IMR-90 (cell line): ENCODE data around the gene SHROOM1. TPM values are rescaled to one million over a fixed set of nuclear protein-coding genes. Genes with fewer than 3 reads are reported as not detected.

ENCODE experiments used
- ATAC-seq: fragments of 200-7000 bp; cut with Tn5 transposase; 2 replicates; pipeline ENCODE4 v1.9.1; 2020; ENCODE audit warnings: low read depth, mild to moderate bottlenecking, moderate library complexity
- BruUV-seq: library from RNA; stranded (reverse); fragments of 400-500 nt; replicated peaks from 2 replicates; lab custom pipeline; 2021; lab: Mats Ljungman, UMichigan
- CTCF ChIA-PET: fragments of 300-600 bp; formaldehyde crosslinking; extraction: SDS; loops from one replicate; lab custom pipeline; 2021; ENCODE audit warnings: antibody characterized with exemption; lab: Yijun Ruan, JAX
- POLR2A ChIA-PET: fragments of 300-600 bp; sonication (Branson Sonifier 250); formaldehyde crosslinking; loops from one replicate; lab custom pipeline; 2022; ENCODE audit warnings: antibody characterized with exemption; ENCODE audit not compliant: unreplicated experiment; lab: Charles Lee
- DNase-seq: peaks from one replicate; pipeline ENCODE4 v3.0.0; 2013
- H2AFZ ChIP-seq: replicated peaks from 2 replicates; pipeline ENCODE3; 2013; ENCODE audit warnings: low read length, mild to moderate bottlenecking; ENCODE audit not compliant: poor library complexity
- H2AK5ac ChIP-seq: 2 replicates; pipeline ENCODE4 v1.6.1; 2013; ENCODE audit warnings: low read depth, low read length, inconsistent platforms
- H2AK9ac ChIP-seq: replicated peaks from 2 replicates; pipeline ENCODE3; 2013; ENCODE audit warnings: mild to moderate bottlenecking, low read depth, low read length, moderate library complexity; ENCODE audit not compliant: poor library complexity
- H2BK120ac ChIP-seq: 2 replicates; pipeline ENCODE4 v1.6.1; 2013; ENCODE audit warnings: low read depth, low read length, inconsistent platforms
- H2BK15ac ChIP-seq: 3 replicates; pipeline ENCODE4 v1.6.1; 2013; ENCODE audit warnings: low read depth, low read length, inconsistent platforms
- H2BK20ac ChIP-seq: 2 replicates; pipeline ENCODE4 v1.6.1; 2013; ENCODE audit warnings: low read depth, mild to moderate bottlenecking, inconsistent platforms, low read length, moderate library complexity
- H2BK5ac ChIP-seq: 2 replicates; pipeline ENCODE4 v1.6.1; 2013; ENCODE audit warnings: mild to moderate bottlenecking, low read depth, low read length, inconsistent platforms; ENCODE audit not compliant: poor library complexity, severe bottlenecking
- H3K14ac ChIP-seq: replicated peaks from 2 replicates; pipeline ENCODE4 v1.6.1; 2013; ENCODE audit warnings: low read depth, low read length, inconsistent platforms
- H3K18ac ChIP-seq: 2 replicates; pipeline ENCODE4 v1.6.1; 2013; ENCODE audit warnings: low read depth, low read length, control low read depth
- H3K23ac ChIP-seq: 2 replicates; pipeline ENCODE4 v1.6.1; 2013; ENCODE audit warnings: low read depth, low read length, inconsistent platforms
- H3K27ac ChIP-seq: 2 replicates; pipeline ENCODE4 v1.5.1; 2013; ENCODE audit warnings: mild to moderate bottlenecking, control low read depth, low read length; ENCODE audit not compliant: insufficient read depth
- H3K27me3 ChIP-seq: 2 replicates; pipeline ENCODE4 v1.6.1; 2013; ENCODE audit warnings: low read length; ENCODE audit not compliant: control insufficient read depth, insufficient read depth
- H3K36me3 ChIP-seq: 2 replicates; pipeline ENCODE4 v1.6.1; 2013; ENCODE audit warnings: low read length, mixed read lengths; ENCODE audit not compliant: control insufficient read depth, insufficient read depth
- H3K4ac ChIP-seq: 2 replicates; pipeline ENCODE4 v1.6.1; 2013; ENCODE audit warnings: low read depth, low read length, inconsistent platforms
- H3K4me1 ChIP-seq: 2 replicates; pipeline ENCODE4 v1.6.1; 2013; ENCODE audit warnings: low read length, mixed read lengths; ENCODE audit not compliant: control insufficient read depth, insufficient read depth
- H3K4me2 ChIP-seq: 2 replicates; pipeline ENCODE4 v1.6.1; 2013; ENCODE audit warnings: low read depth, mild to moderate bottlenecking, control low read depth, low read length, moderate library complexity
- H3K4me3 ChIP-seq: 2 replicates; pipeline ENCODE4 v1.5.1; 2013; ENCODE audit warnings: low read depth, mild to moderate bottlenecking, control low read depth, low read length, moderate library complexity; ENCODE audit not compliant: insufficient read depth
- H3K56ac ChIP-seq: 2 replicates; pipeline ENCODE4 v1.6.1; 2013; ENCODE audit warnings: low read length, inconsistent platforms; ENCODE audit not compliant: insufficient read depth; ENCODE audit errors: extremely low read depth
- H3K79me1 ChIP-seq, 2 experiments: 2 replicates each; pipeline ENCODE4 v1.6.1; 2013; ENCODE audit warnings: low read length in 2 of 2, inconsistent platforms in 1 of 2, low read depth in 1 of 2
- H3K9ac ChIP-seq: 2 replicates; pipeline ENCODE4 v1.6.1; 2013; ENCODE audit warnings: low read depth, low read length, control low read depth
- H3K9me1 ChIP-seq: 2 replicates; pipeline ENCODE4 v1.6.1; 2013; ENCODE audit warnings: low read length, inconsistent platforms; ENCODE audit not compliant: insufficient read depth
- H3K9me3 ChIP-seq: 2 replicates; pipeline ENCODE4 v1.6.1; 2013; ENCODE audit warnings: low read length; ENCODE audit not compliant: control insufficient read depth, insufficient read depth
- H4K20me1 ChIP-seq: 2 replicates; pipeline ENCODE4 v1.6.1; 2013; ENCODE audit warnings: low read length, inconsistent platforms; ENCODE audit not compliant: insufficient read depth
- H4K5ac ChIP-seq: 2 replicates; pipeline ENCODE4 v1.6.1; 2013; ENCODE audit warnings: mild to moderate bottlenecking, low read depth, low read length, control low read depth
- H4K8ac ChIP-seq, 2 experiments: 2 replicates each; pipeline ENCODE4 v1.6.1; 2013; ENCODE audit warnings: low read depth in 2 of 2, low read length in 2 of 2, control low read depth in 1 of 2, inconsistent platforms in 1 of 2
- H4K91ac ChIP-seq: 2 replicates; pipeline ENCODE4 v1.6.1; 2013; ENCODE audit warnings: low read depth, low read length, inconsistent platforms; ENCODE audit not compliant: insufficient read depth
- BHLHE40 ChIP-seq: fragments of 150-350 bp; IDR thresholded peaks from 2 replicates; pipeline ENCODE4 v1.6.1; 2016; ENCODE audit warnings: mild to moderate bottlenecking, low read depth, low read length
- CEBPB ChIP-seq: IDR thresholded peaks from 2 replicates; pipeline ENCODE4 v1.6.1; 2012; ENCODE audit warnings: low read depth, low read length, improper control_type of control experiment
- CHD1 ChIP-seq: IDR thresholded peaks from 2 replicates; pipeline ENCODE4 v1.6.1; 2012; ENCODE audit warnings: low read depth, low read length, improper control_type of control experiment
- CTCF ChIP-seq: conservative IDR thresholded peaks from 2 replicates; pipeline ENCODE4 v1.5.1; 2012; ENCODE audit warnings: mild to moderate bottlenecking, low read depth, low read length, improper control_type of control experiment
- ELK1 ChIP-seq: fragments of 150-350 bp; IDR thresholded peaks from 2 replicates; pipeline ENCODE4 v1.6.1; 2016; ENCODE audit warnings: low read depth, mild to moderate bottlenecking, low read length, moderate library complexity, borderline replicate concordance
- FOS ChIP-seq: fragments of 150-350 bp; IDR thresholded peaks from 2 replicates; pipeline ENCODE4 v1.6.1; 2016; ENCODE audit warnings: low read depth, low read length
- MAFK ChIP-seq: IDR thresholded peaks from 2 replicates; pipeline ENCODE4 v1.6.1; 2012; ENCODE audit warnings: low read depth, low read length, improper control_type of control experiment
- MAZ ChIP-seq: IDR thresholded peaks from 2 replicates; pipeline ENCODE4 v1.6.1; 2012; ENCODE audit warnings: low read depth, mild to moderate bottlenecking, low read length, improper control_type of control experiment, moderate library complexity, borderline replicate concordance
- MXI1 ChIP-seq: IDR thresholded peaks from 2 replicates; pipeline ENCODE4 v1.6.1; 2012; ENCODE audit warnings: low read depth, mild to moderate bottlenecking, low read length, moderate library complexity, borderline replicate concordance
- NFE2L2 ChIP-seq: fragments of 150-350 bp; IDR thresholded peaks from 2 replicates; pipeline ENCODE4 v1.6.1; 2016; ENCODE audit warnings: low read depth, mild to moderate bottlenecking, low read length
- POLR2A ChIP-seq: IDR thresholded peaks from 2 replicates; pipeline ENCODE4 v1.6.1; 2012; ENCODE audit warnings: mild to moderate bottlenecking, low read depth, low read length
- RAD21 ChIP-seq: IDR thresholded peaks from 2 replicates; pipeline ENCODE4 v1.6.1; 2012; ENCODE audit warnings: low read length, improper control_type of control experiment
- RCOR1 ChIP-seq: IDR thresholded peaks from 2 replicates; pipeline ENCODE4 v1.6.1; 2012; ENCODE audit warnings: mild to moderate bottlenecking, low read length, improper control_type of control experiment; ENCODE audit not compliant: insufficient replicate concordance
- RFX5 ChIP-seq: IDR thresholded peaks from 2 replicates; pipeline ENCODE4 v1.8.0; 2012; ENCODE audit warnings: low read depth, mild to moderate bottlenecking, low read length, moderate library complexity
- SMC3 ChIP-seq: fragments of 150-350 bp; IDR thresholded peaks from 2 replicates; pipeline ENCODE4 v1.6.1; 2016; ENCODE audit warnings: low read depth, mild to moderate bottlenecking, antibody characterized with exemption, low read length, moderate library complexity
- WGBS, 2 experiments: methylation state at CpG; one replicate each; pipeline versions ENCODE4 v1.1.5 to v1.1.7; 2013; ENCODE audit warnings: missing lambda C conversion rate in 2 of 2; ENCODE audit not compliant: insufficient read length in 1 of 2; ENCODE audit errors: extremely low coverage in 2 of 2; 5-methylcytosine and 5-hydroxymethylcytosine counted together
- dilution Hi-C: fragments of 300-500 bp; cut with HindIII; formaldehyde crosslinking; loops from one replicate; pipeline ENCODE4 v1.14.3; 2018; ENCODE audit warnings: low sequenced_read_pairs; ENCODE audit not compliant: unreplicated experiment
- in situ Hi-C: fragments of 300-500 bp; cut with MboI; formaldehyde crosslinking; loops from 3 replicates; pipeline ENCODE4 v1.14.3; 2019; ENCODE audit warnings: low sequenced_read_pairs, inconsistent platforms, mixed read lengths
- intact Hi-C: fragments of 100-400 bp; cut with micrococcal nuclease; formaldehyde crosslinking; loops from 2 replicates; pipeline ENCODE4 v1.10.0; 2022
- polyA plus RNA-seq, 3 experiments: library from polyadenylated mRNA; depleted of rRNA; stranded (reverse); fragments of >200 nt; gene quantifications; 2 replicates each; pipeline ENCODE4 v1.2.3, GENCODE V29; 2012; ENCODE audit warnings: low replicate concordance in 1 of 3
- total RNA-seq: library from RNA; depleted of rRNA; stranded (reverse); fragments of >200 nt; gene quantifications from 2 replicates; pipeline ENCODE4 v1.2.3, GENCODE V29; 2012
- TF ChIP-seq, protein P1 (sequence below): fragments of 150-350 bp; IDR thresholded peaks from 2 replicates; pipeline ENCODE4 v1.6.1; 2017; ENCODE audit warnings: mild to moderate bottlenecking, antibody characterized with exemption, low read length, low read depth

Gene SHROOM1
- total and polyA plus RNA-seq, 2 of the 4 experiments (the other 2 are of a cell fraction) = 1.4 to 6.3 TPM

DNA sequence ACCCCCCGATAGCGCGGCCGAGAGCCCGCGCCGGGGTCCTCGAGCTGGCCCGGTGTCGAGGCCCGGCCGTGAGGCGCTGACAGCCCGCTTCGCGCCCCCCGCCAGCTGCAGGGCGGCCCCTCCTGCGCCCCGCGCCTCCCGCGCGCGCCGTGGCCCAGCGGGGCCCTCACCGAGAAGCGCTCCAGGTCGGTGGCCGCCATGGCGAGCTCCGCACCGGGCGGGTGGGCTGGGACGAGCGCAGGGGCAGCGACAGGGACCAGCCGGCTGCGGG, 53.6 kb downstream of the SHROOM1 start:
- peak overlapping the region; percentile 72 for H3K9ac ChIP-seq
- peak overlapping the region; percentile 90 for H2AK9ac ChIP-seq
- BruUV-seq = no TSS peak
- peak overlapping the region; percentile 97 for H3K4me2 ChIP-seq
- intact Hi-C loops = loop anchor here (2.0 kb wide), 1 partner anchor 44 kb away; no protein-coding TSS in a partner anchor
- ATAC-seq (no peak; the same call in 1 of the 2 replicates), DNase-seq (no peak)
- ChIA-PET CTCF (no interaction called here), POLR2A (no interaction called here)
- in situ Hi-C loops = no loop called here
- 0% methylated on average over 30 of the region's 40 CpGs; no CpG with 5 or more reads in 1 of the 2 experiments for WGBS, 2 experiments
- H3K36me3 ChIP-seq = no peaks in the 10 kb centered on the region
- H3K4me1 ChIP-seq = peaks cover 15% of the 10 kb centered on the region
- peaks cover 36% of the 10 kb centered on the region for H3K9me1 ChIP-seq
- no peaks in the 10 kb centered on the region for H3K27me3 ChIP-seq
- H4K5ac ChIP-seq = no peak overlapping the region
- H4K91ac ChIP-seq = peak overlapping the region; percentile 37; the same call in 1 of the 2 replicates
- H4K20me1 ChIP-seq = peaks cover 33% of the 10 kb centered on the region
- no peak overlapping the region; the same call in 1 of the 2 replicates for H3K18ac ChIP-seq
- peak overlapping the region; percentile 98 for H2AFZ ChIP-seq
- dilution Hi-C loops = no loop called here
- H2BK5ac ChIP-seq = peak overlapping the region; percentile 51
- peak overlapping the region; percentile 65 for H3K4me3 ChIP-seq
- no peak overlapping the region; the same call in 1 of the 2 replicates for H2AK5ac ChIP-seq
- H2BK120ac ChIP-seq = no peak overlapping the region
- H3K56ac ChIP-seq = no peak overlapping the region
- H2BK20ac ChIP-seq = no peak overlapping the region
- H3K27ac ChIP-seq = peak overlapping the region; percentile 61; the same call in 1 of the 2 replicates
- H3K23ac ChIP-seq = no peak overlapping the region
- H3K79me1 ChIP-seq = peaks cover 23 to 56% of the 10 kb centered on the region in 2 experiments
- H2BK15ac ChIP-seq = no peak overlapping the region
- H3K4ac ChIP-seq = no peak overlapping the region; the same call in 1 of the 2 replicates
- TF ChIP-seq RAD21 = no peak
- TF ChIP-seq, protein P1, sequence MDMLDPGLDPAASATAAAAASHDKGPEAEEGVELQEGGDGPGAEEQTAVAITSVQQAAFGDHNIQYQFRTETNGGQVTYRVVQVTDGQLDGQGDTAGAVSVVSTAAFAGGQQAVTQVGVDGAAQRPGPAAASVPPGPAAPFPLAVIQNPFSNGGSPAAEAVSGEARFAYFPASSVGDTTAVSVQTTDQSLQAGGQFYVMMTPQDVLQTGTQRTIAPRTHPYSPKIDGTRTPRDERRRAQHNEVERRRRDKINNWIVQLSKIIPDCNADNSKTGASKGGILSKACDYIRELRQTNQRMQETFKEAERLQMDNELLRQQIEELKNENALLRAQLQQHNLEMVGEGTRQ = no peak
- TF ChIP-seq FOS = no peak
- no peak for TF ChIP-seq MAFK
- TF ChIP-seq POLR2A = no peak
- no peak for TF ChIP-seq NFE2L2
- TF ChIP-seq MXI1 = no peak
- no peak for TF ChIP-seq ELK1
- TF ChIP-seq CTCF = no peak
- TF ChIP-seq BHLHE40 = no peak
- TF ChIP-seq SMC3 = no peak
- TF ChIP-seq CHD1 = no peak
- TF ChIP-seq MAZ = no peak
- no peak for TF ChIP-seq RFX5
- no peak for TF ChIP-seq RCOR1
- TF ChIP-seq CEBPB = no peak
- no peak overlapping the region for H3K14ac ChIP-seq
- no peak overlapping the region; a peak in 1 of 4 replicates for H4K8ac ChIP-seq
- no peaks in the 10 kb centered on the region for H3K9me3 ChIP-seq
